NCI-H82 (cell line): ENCODE results near the gene STARD10.

ENCODE experiments used
- DNase-seq: peaks from one replicate; lab custom pipeline; 2025; lab: John Stamatoyannopoulos, UW

The STARD10 gene

GRCh38 chr11:72780296-72781062, 13.4 kb downstream of the STARD10 start:
- DNase-seq = no peak

DNA sequence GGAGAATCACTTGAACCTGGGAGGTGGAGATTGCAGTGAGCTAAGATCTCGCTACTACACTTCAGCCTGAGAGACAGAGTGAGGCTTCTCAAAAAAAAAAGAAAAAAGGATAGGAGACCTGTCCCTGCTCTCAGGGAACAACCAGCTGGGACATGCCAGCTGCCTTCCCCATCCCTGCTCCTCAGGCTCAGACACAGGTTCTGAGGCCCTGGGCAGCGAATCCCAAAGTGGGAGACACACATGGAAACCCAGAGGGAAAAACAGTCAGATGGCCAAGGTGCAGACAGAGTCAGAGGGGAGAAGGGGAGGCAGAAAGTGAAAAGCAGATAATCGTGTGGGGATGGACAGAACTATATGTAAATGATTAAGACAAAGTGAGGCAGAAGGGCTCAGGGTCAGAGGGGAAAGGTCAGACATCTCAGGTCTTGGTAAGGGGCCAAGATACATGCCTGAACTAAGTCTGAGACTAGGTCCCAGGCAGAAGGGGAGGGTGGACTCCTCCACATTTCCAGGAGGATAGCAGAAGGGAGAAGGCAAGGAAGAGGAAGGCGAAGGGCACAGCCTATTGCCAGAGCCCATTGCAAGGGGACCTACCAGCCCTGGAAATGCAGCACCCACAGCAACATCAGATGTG, 14.2 kb downstream of the STARD10 start:
- no peak for DNase-seq

DNA sequence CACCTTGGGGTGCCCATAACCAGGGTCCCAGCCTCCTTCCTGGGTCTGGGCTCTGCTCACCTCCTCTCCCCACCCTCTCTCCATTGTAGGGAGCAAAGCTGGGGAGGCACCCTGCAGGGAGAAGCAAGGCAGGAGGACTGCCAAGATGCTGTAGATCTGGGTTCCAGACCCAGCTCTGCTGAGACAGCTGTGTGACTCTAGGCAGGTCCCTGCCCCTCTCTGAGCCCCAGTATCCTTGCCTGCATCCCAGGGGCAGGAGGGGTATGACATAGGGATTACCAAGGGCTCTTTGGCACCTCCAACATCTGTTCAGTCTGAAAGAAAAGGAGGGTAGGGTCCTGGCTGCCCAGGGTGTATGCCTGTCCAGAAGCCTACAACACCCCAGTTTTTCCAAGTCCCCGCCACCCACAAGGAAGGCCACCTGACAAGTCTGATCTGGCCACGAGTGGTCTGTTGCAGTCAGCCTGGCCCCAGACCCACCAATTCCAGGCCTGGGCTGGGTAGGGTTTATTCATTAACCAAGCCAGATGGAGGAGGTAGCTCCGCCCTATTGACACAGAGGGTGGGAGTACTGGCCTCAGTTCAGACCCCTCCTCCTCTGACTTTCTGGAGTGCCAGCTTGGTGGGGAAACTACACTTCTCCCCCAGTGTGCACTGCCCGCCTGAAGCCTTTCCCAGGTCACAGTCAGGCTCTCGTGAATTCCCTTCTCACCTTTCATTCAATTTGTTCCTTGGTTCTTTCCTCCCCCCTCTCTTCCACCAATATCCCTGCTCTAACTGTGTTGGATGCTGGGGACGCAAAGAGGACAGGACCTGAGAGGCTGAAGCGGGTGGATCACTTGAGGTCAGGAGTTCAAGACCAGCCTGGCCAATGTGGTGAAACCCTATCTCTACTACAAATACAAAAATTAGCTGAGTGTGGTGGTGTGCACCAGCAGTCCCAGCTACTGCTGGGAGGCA, 15.0 kb downstream of the STARD10 start:
- peak; percentile 64 for DNase-seq

- DNase-seq = no peak
Observed at GRCh38 chr11:72777755-72778278, 16.0 kb downstream of the STARD10 start.

DNA sequence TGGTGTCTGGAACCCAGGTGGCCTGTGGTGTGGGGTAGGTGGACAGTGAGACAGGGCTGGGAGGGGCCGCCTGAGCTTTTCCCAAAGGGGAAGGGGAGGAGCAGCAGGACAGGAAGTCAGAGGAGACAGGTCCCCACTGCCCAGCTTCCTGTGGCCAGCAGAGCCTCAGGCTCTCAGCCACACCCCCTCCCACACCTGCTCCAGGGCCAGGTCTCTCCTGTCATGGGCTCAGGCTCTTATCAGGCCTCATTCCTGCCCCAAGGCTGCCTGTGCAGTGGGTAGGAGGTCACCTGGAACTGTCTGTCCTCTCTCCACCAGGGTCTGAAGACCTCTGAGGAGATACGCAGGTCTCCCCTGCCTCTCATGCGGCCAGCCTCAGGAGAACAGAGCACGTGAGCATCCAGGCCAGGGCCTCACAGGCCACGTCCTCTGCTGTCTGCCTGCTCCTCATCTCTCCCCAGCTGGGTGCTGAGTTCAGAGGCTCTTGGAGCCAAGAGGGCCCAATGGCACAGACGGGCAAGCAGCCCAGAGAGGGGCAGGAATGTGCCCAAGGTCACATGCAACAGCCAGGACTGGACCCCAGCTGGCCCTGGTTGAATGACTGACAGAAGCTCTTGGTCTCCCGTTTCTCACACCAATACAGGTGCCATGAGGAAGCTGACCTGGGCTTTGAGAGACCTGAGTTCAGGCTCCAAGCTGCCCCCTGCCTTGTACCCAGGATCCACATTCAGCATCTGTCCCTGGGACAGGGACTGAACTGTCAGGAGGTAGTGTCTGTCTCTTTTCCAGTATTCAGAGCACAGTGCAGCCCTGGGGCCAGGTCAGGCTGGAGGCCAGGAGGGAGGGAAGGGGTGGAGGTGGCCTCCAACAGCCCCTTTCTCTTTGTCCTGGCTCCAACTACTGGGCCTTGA, 16.7 kb downstream of the STARD10 start:
- no peak for DNase-seq

GRCh38 chr11:72776117-72776843, 17.6 kb downstream of the STARD10 start:
- DNase-seq = no peak

GRCh38 chr11:72775288-72776110, 18.3 kb downstream of the STARD10 start:
- no peak for DNase-seq

GRCh38 chr11:72774499-72774898, 19.3 kb downstream of the STARD10 start:
- peak; percentile 14 for DNase-seq

- DNase-seq = no peak
Observed at GRCh38 chr11:72773696-72774095, 20.2 kb downstream of the STARD10 start.

GRCh38 chr11:72773291-72773690, 20.6 kb downstream of the STARD10 start:
- DNase-seq = peak; percentile 90

GRCh38 chr11:72772059-72772458, 21.8 kb downstream of the STARD10 start:
- no peak for DNase-seq

DNA sequence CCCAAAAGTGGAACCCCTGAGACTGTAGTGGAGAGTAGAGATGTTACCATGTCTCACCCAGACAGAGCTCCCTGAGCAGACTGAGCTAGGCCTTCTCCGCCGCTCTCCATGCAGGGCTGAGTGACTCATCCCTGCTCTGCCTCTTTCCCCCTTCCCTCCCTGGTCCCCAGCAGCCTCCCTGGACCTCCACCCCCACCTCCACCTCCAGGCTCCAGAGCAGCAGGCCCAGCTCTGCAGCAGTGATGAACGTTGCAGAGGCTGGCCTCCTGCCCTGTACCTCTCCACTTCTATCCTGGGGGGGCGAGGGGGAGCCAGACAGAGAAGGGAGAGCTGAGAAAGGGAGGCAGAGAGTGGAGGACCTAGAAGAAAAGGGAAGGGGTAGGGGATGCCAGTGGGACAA, 22.3 kb downstream of the STARD10 start:
- DNase-seq = no peak

- no peak for DNase-seq
Observed at GRCh38 chr11:72770799-72771198, 23.0 kb downstream of the STARD10 start.

DNA sequence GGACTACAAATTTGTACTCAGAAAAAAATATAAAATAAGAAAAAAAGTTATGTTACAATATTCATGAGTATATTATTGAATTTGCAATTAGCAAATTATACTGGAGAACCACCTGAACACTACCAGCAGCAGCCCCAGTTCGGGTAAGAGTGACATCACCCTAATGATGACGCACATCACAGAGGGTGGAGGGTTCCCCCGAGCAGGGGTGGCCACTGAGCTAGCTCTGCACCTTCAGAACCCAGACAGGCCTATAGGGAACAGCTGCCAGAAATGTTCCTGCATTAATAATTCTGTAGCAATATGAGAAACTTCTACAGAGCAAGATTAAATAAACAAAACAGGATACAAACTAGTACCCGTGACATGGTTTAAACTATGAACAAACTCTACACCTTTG, 24.2 kb downstream of the STARD10 start:
- no peak for DNase-seq

GRCh38 chr11:72768581-72768980, 25.3 kb downstream of the STARD10 start:
- no peak for DNase-seq

DNA sequence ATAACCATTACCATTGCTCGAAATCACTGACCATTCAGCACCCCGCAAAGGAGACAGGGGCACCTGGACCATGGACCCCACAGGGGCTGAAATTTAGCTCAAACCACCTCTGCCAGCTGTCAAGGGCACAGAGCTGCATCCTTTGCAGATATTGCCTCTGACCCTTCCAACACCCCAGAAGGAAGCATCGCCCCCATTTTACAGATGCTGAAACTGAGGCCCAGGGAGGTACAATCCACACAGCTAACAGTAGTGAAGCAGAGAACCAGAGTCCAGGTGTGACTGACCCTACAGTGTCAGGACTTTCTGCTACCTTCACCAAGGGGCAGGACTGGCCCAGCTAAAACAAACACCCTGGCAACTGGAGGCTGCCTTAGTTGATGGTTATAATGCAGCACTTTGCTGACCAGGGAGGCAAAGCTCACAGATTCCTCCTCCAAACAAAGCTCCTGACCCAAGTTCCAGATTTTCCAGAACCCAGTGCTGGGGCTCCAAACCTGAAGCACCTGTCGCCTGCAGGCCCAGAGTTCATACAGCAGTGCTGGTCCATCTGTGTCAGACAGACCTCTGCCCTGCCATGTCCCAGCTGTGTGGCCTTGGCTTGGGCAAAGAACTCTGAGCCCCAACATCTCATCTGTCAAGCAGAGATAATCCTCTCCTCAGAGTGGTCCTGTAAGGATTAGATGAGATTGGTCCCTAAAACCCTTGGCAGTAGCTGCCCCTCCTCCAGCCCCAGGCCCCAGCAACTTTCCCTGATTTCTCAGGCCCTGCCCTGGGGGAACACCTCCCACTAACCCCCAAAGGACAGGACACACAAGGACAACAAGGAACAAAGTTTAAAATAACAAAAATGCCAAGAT, 26.4 kb downstream of the STARD10 start:
- DNase-seq = peak; percentile 79

DNA sequence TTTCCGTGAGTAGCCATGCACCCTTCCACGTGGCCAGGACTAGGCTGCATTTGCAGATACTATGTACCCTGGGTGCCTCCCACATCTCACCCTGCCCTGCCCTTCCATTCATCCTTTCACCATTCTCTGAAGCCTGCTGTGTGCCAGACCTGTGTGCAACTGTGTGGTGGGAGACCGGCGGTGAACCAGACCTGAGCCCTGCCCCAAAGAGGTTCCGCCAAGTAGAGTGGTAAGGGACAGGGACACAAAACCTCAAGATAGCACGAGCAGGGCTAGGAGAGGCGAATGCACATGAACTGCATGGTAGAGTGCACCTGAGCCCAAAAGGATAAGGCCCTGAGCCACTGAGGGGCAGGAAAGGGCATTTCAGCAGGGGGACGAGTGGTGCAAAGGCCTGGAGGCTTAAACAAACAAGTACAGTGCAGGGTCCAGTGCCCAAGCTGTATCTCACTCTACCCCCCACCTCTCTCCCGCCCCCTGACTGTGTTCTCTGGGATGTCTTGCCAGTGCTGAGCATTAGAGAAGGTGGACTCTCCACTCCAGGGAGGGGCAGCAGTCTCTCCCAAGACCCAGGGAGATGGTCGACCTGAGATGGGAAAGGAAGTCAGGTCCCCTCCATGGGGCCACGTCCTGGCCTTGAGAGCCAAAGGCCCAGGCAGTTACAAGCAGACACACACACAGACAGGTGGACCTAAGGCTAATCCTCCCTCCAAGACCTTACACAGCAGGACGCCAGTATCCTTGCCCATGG, 27.5 kb downstream of the STARD10 start:
- peak; percentile 6 for DNase-seq

GRCh38 chr11:72764503-72764902, 29.3 kb downstream of the STARD10 start:
- peak; percentile 56 for DNase-seq
